ENCODE results near the gene ECE1. TPM values are rescaled to one million over a fixed set of nuclear protein-coding genes. Genes with fewer than 3 reads are reported as not detected.
"Not testable (repeated sequence)": the region's sequence is repeated elsewhere in the genome, so short reads cannot be mapped to it uniquely, and the experiment has no call there.

ECE1 gene
- polyA plus RNA-seq, 3 donors from 2014 or later = 3.3 to 24.7 (median 4.3) TPM

- no peaks in the 10 kb centered on the region for H3K4me1 Mint-ChIP-seq
- peaks cover 1 to 3% (median 2%) of the 10 kb centered on the region in 3 donors for H3K27me3 Mint-ChIP-seq (ENCODE audit: low read depth in 3 of 3)
- no peak overlapping the region for H3K4me3 Mint-ChIP-seq
- H3K9me3 Mint-ChIP-seq = no peaks in the 10 kb centered on the region
- no peak overlapping the region for H3K27ac Mint-ChIP-seq
- peaks cover 0 to 3% (median 2%) of the 10 kb centered on the region in 3 donors for H3K36me3 Mint-ChIP-seq
- peak; percentile 32 to 43 (median 37) for DNase-seq
Observed at GRCh38 chr1:21216835-21217811, 73.1 kb downstream of the ECE1 start.

- Mint-ChIP-seq H3K4me1 (no peaks in the 10 kb centered on the region), H3K4me3 (no peak overlapping the region), H3K36me3 (no peaks in the 10 kb centered on the region), H3K27ac (no peak overlapping the region), H3K27me3 (ENCODE audit: low read depth in 3 of 3) (peaks cover 2 to 5% (median 2%) of the 10 kb centered on the region in 3 donors), H3K9me3 (no peaks in the 10 kb centered on the region)
- DNase-seq = no peak
Observed at GRCh38 chr1:21212126-21212525, 78.1 kb downstream of the ECE1 start.

- not testable (repeated sequence) for H3K36me3 Mint-ChIP-seq; H3K9me3 Mint-ChIP-seq; DNase-seq; H3K27me3 Mint-ChIP-seq (ENCODE audit: low read depth in 3 of 3); H3K4me1 Mint-ChIP-seq; H3K4me3 Mint-ChIP-seq; H3K27ac Mint-ChIP-seq
Observed at GRCh38 chr1:21208137-21208700, 82.0 kb downstream of the ECE1 start.

- H3K27ac Mint-ChIP-seq = no peak overlapping the region
- H3K36me3 Mint-ChIP-seq = no peaks in the 10 kb centered on the region
- no peak for DNase-seq
- H3K9me3 Mint-ChIP-seq = no peaks in the 10 kb centered on the region
- H3K4me3 Mint-ChIP-seq = no peak overlapping the region
- H3K4me1 Mint-ChIP-seq = no peaks in the 10 kb centered on the region
- H3K27me3 Mint-ChIP-seq (ENCODE audit: low read depth in 3 of 3) = peaks cover 0 to 7% (median 3%) of the 10 kb centered on the region in 3 donors
Observed at GRCh38 chr1:21206117-21206516, 84.1 kb downstream of the ECE1 start.

- no peaks in the 10 kb centered on the region for H3K9me3 Mint-ChIP-seq
- DNase-seq = no peak
- peaks cover 0 to 3% (median 0%) of the 10 kb centered on the region in 3 donors for H3K36me3 Mint-ChIP-seq
- no peak overlapping the region for H3K27ac Mint-ChIP-seq
- H3K27me3 Mint-ChIP-seq (ENCODE audit: low read depth in 3 of 3) = peaks cover 0 to 7% (median 3%) of the 10 kb centered on the region in 3 donors
- H3K4me3 Mint-ChIP-seq = no peak overlapping the region
- no peaks in the 10 kb centered on the region for H3K4me1 Mint-ChIP-seq
Observed at GRCh38 chr1:21205416-21205815, 84.8 kb downstream of the ECE1 start.

- Mint-ChIP-seq H3K4me1 (no peaks in the 10 kb centered on the region), H3K27ac (no peak overlapping the region), H3K36me3 (peaks cover 0 to 3% (median 0%) of the 10 kb centered on the region in 3 donors), H3K27me3 (ENCODE audit: low read depth in 3 of 3) (peaks cover 0 to 11% (median 4%) of the 10 kb centered on the region in 3 donors), H3K9me3 (no peaks in the 10 kb centered on the region), H3K4me3 (no peak overlapping the region)
- no peak for DNase-seq
Observed at GRCh38 chr1:21201650-21202049, 88.6 kb downstream of the ECE1 start.

GRCh38 chr1:21201238-21201637, 89.0 kb downstream of the ECE1 start:
- DNase-seq, H3K36me3 Mint-ChIP-seq, H3K4me3 Mint-ChIP-seq, H3K9me3 Mint-ChIP-seq, H3K27ac Mint-ChIP-seq, H3K4me1 Mint-ChIP-seq: not testable (repeated sequence)
- peaks cover 0 to 11% (median 8%) of the 10 kb centered on the region in 3 donors for H3K27me3 Mint-ChIP-seq (ENCODE audit: low read depth in 3 of 3)

- H3K4me3 Mint-ChIP-seq = no peak overlapping the region
- H3K27me3 Mint-ChIP-seq (ENCODE audit: low read depth in 3 of 3) = peaks cover 0 to 11% (median 8%) of the 10 kb centered on the region in 3 donors
- H3K36me3 Mint-ChIP-seq = peaks cover 0 to 3% (median 0%) of the 10 kb centered on the region in 3 donors
- no peak overlapping the region for H3K27ac Mint-ChIP-seq
- H3K4me1 Mint-ChIP-seq = no peaks in the 10 kb centered on the region
- no peaks in the 10 kb centered on the region for H3K9me3 Mint-ChIP-seq
- no peak for DNase-seq
Observed at GRCh38 chr1:21200767-21201166, 89.5 kb downstream of the ECE1 start.

GRCh38 chr1:21198929-21199328, 91.3 kb downstream of the ECE1 start:
- H3K4me1 Mint-ChIP-seq = peaks cover 0 to 6% of the 10 kb centered on the region in 2 donors
- H3K27ac Mint-ChIP-seq = no peak overlapping the region
- peaks cover 0 to 7% (median 0%) of the 10 kb centered on the region in 3 donors for H3K36me3 Mint-ChIP-seq

GRCh38 chr1:21192871-21193270, 97.4 kb downstream of the ECE1 start:
- Mint-ChIP-seq H3K36me3 (peaks cover 0 to 3% (median 0%) of the 10 kb centered on the region in 3 donors), H3K4me3 (no peak overlapping the region), H3K27ac (peak overlapping the region in 1 of 6 donors; percentile 62), H3K4me1 (peaks cover 30 to 47% of the 10 kb centered on the region in 2 donors), H3K27me3 (ENCODE audit: low read depth in 3 of 3) (peaks cover 0 to 3% (median 3%) of the 10 kb centered on the region in 3 donors), H3K9me3 (no peaks in the 10 kb centered on the region)
- no peak for DNase-seq

More at GRCh38 chr1:21198929-21199328, 91.3 kb downstream of the ECE1 start:
- DNase-seq = no peak
- H3K27me3 Mint-ChIP-seq (ENCODE audit: low read depth in 3 of 3) = peaks cover 0 to 8% (median 7%) of the 10 kb centered on the region in 3 donors
- H3K9me3 Mint-ChIP-seq = no peaks in the 10 kb centered on the region
- no peak overlapping the region for H3K4me3 Mint-ChIP-seq

GRCh38 chr1:21192284-21192683, 98.0 kb downstream of the ECE1 start:
- Mint-ChIP-seq H3K27me3 (ENCODE audit: low read depth in 3 of 3) (peaks cover 0 to 3% (median 3%) of the 10 kb centered on the region in 3 donors), H3K4me1 (peaks cover 30 to 47% of the 10 kb centered on the region in 2 donors), H3K4me3 (peak overlapping the region in 2 of 5 donors; percentile 13 to 30), H3K36me3 (peaks cover 0 to 3% (median 0%) of the 10 kb centered on the region in 3 donors), H3K27ac (no peak overlapping the region), H3K9me3 (no peaks in the 10 kb centered on the region)
- DNase-seq = no peak

- not testable (repeated sequence) for H3K9me3 Mint-ChIP-seq; H3K27me3 Mint-ChIP-seq (ENCODE audit: low read depth in 3 of 3); H3K36me3 Mint-ChIP-seq
- Mint-ChIP-seq H3K27ac (peak overlapping the region; percentile 0 to 83 (median 64)), H3K4me3 (peak overlapping the region; percentile 47 to 75 (median 65)), H3K4me1 (peaks cover 30 to 47% of the 10 kb centered on the region in 2 donors)
- DNase-seq = peak in 2 of 3 donors; percentile 23 to 26
Observed at GRCh38 chr1:21190771-21191170, 99.5 kb downstream of the ECE1 start.

- Mint-ChIP-seq H3K36me3 (peaks cover 0 to under 1% (median 0%) of the 10 kb centered on the region in 3 donors), H3K4me3 (peak overlapping the region; percentile 43 to 75 (median 65)), H3K27ac (peak overlapping the region in 5 of 6 donors; percentile 55 to 83 (median 80)), H3K27me3 (ENCODE audit: low read depth in 3 of 3) (peaks cover 0 to 3% (median 0%) of the 10 kb centered on the region in 3 donors), H3K4me1 (peaks cover 30 to 43% of the 10 kb centered on the region in 2 donors), H3K9me3 (no peaks in the 10 kb centered on the region)
- no peak for DNase-seq
Observed at GRCh38 chr1:21189906-21190500, 100.3 kb downstream of the ECE1 start.
